ENCODE results near the gene CYSLTR1.
A peak's percentile ranks its signal among the peaks of the same experiment; 100 is the strongest.
"Not testable (repeated sequence)": the region's sequence is repeated elsewhere in the genome, so short reads cannot be mapped to it uniquely, and the experiment has no call there.

CYSLTR1 gene
- total RNA-seq, result 7.7 to 37.1 reads per million in 2 donors

GRCh38 chrX:78327370-78328086 is at the start of gene CYSLTR1:
Gene CYSLTR1 (minus strand): TSS chrX:78327611. CDS start chrX:78273746, 53,865 bp downstream.
- DNase-seq, result no peak

GRCh38 chrX:78377186-78377585 is 49.8 kb upstream of the CYSLTR1 start:
- DNase-seq, result no peak

DNA sequence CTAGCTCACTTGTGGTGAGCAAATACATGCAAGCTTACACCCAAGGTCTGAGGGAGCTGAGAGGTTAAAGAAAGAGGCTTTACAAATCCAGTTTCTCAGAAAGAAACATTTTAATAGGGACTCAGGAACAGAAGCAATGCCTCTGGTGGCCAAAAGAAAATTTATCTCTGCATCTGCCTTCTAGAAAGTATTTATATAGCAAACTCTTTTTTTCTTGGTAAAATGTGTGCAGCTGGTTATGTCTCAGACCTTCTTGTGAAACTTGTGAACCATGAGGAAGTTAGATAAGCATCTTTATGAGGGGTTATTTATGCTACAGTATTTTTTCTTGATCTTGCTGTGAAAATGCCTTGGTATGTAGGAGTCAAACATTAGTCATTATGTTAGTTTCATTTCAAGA is 48.5 kb upstream of the CYSLTR1 start:
- no peak for DNase-seq

DNA sequence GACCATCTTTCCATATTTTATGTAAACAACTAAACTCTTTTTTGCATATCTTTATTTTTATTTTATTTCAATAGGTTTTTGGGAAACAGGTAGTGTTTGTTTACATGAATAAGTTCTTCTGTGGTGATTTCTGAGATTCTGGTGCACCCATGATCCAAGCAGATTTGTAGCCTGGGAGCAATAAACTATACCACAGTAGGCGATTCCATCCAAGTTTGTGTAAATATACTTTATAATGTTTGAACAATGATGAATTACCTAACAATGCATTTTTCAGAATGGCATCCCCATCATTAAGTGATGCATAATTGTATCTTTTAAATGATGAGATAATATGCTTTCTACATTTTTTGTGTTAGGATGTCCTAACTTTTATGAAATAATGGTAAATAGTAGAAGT is 39.2 kb upstream of the CYSLTR1 start:
- no peak for DNase-seq

DNA sequence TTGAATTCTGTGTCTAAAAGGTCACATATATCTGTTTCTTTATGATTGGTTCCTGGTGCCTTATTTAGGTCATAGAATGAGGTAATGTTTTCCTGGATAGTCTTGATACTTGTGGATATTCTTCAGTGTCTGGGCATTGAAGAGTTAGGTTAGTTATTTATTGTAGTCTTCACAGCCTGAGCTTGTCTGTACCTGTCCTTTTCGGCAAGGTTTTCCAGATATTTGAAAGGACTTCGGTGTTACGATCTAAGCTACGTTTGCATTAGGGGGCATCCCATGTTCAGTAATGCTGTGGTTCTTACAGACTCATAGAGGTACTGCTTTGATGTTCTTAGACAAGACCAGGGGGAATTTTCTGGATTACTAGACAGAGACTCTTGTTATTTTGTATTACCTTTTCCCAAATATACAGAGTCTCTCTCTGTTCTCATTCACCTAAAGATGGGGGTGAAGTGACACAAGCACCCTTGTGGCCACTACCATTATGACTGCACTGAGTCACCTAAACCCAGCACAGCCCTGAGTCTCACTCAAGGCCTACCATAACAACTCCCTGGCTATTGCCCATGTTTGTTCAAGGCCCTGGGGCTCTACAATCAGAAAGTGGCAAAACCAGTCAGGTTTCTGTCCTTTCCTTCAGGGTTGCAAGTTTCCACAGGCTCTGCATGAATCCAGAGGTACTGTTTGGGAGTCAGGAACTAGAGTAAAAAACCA is 30.1 kb upstream of the CYSLTR1 start:
- DNase-seq, result no peak

DNA sequence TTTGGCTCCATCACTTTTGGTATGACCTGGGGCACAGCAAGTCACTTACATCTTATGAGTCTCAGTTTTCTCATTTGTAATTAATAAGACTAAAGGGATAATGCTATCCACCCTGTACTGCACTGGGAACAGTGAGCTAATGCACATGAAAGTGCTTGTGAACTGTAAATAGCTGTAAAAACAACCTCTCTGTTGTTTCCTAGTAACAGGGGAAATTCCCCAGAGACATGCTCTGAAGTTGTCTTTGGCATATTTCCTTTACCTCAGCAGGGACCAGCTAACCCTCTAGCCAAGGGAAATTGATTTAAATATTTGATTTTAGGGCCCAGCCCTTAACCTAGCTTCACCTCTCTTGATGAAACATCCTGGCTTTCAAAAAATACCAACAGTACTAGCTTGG is 6.1 kb upstream of the CYSLTR1 start:
- DNase-seq, result no peak

GRCh38 chrX:78331708-78332107 is 4.3 kb upstream of the CYSLTR1 start:
- DNase-seq, result no peak

DNA sequence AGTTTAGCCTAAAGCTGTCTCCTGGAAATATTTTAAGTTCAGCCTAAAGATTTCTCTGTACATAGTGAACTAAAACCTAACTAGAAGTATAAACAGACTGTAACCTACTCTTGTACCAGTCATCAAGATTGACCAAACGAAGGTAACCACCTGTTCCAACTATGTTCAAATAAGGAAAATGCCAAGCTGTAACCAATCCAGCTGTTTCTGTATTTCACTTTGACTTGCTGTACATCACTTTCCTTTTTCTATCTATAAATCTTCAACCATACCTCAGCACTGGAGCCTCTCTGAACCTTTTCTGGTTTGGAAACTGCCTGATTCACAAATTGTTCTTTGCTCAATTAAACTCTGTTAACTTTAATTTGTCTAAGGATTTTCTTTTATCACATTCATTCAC is 3.1 kb upstream of the CYSLTR1 start:
- no peak for DNase-seq

- DNase-seq, result no peak
These were observed 2.7 kb upstream of the CYSLTR1 start for GRCh38 chrX:78330068-78330467.

- no peak for DNase-seq
These were observed 2.1 kb upstream of the CYSLTR1 start for GRCh38 chrX:78329486-78329885.

DNA sequence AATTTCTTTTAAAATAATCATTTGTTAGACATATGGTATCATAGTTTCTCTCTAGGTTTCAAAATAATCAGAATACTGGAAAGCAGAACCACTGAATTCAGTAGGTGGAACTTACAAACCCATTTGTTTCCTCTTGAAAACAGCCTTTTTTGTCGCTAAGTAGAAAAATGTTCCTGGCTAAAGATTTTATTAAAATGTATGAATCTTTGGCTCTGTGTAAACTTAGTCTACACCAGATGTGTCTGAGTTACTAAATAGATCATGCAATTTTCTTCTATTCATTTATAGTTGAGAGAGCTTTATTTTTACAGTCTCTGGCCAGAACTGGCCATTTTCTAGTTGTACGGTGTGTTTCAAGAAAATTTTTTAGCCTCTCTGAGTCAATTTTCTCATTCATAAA is 1.0 kb downstream of the CYSLTR1 start:
- no peak for DNase-seq

DNA sequence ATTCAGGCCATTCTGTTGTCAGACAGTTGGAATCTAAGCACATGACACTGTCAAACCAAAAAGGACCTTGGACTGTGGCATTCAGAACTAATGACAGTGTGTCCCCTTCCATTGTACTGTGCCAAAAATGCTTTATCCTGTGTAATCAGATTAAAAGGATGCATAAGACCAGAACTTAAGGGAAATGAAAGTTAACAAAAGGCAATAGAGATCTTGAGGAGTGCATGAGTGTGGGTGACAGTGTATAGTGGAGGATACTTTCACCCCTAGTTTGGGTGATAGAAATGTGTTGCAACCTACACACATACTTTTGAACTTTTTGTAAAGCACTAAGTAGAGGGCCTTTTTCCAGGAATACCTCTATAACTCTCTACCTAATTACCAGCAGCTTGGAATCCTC is 4.5 kb downstream of the CYSLTR1 start:
- DNase-seq, result no peak

DNA sequence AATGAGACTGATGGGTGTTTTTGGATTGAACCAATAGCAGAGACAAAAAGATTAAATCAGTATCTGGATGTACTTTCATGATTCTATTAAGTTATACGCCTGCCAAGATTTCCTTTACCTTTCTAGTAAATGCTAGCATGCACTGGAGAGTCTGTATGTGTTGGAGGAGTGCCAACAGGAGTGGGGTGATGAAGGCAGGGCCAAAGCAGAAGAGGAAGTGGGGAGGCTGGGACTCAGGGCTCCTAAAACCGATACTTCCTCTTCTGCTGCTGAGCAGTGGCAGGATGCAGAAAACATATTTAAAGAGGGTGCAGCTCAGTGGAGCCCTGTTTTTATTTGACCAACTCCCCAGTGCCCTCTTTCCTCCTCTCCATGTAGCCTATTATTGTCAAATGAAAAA is 5.6 kb downstream of the CYSLTR1 start:
- peak; percentile 33 for DNase-seq

- DNase-seq, result no peak
These were observed 11.1 kb downstream of the CYSLTR1 start for GRCh38 chrX:78316265-78316664.

DNA sequence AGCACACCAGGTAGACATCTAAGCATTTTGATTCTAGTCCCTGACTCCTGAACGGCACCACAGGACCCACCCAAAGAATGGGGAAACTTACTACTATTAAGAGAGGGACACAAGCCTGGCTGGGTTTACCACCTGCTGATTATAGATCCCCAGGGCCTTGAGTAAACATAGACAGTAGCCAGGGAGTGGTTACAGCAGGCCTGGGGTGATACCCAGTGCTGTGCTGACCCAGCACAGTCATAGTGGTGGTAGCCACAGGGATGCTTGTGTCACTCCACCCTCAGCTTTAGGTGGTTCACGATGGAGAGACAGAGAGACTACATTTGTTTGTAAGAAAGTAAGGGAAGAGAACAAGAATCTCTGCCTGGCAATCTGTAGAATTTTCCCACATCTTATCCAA is 11.7 kb downstream of the CYSLTR1 start:
- DNase-seq, result no peak

GRCh38 chrX:78314561-78314960 is 12.8 kb downstream of the CYSLTR1 start:
- no peak for DNase-seq

GRCh38 chrX:78313526-78313925 is 13.9 kb downstream of the CYSLTR1 start:
- no peak for DNase-seq

GRCh38 chrX:78307665-78308064 is 19.7 kb downstream of the CYSLTR1 start:
- no peak for DNase-seq

- no peak for DNase-seq
These were observed 24.3 kb downstream of the CYSLTR1 start for GRCh38 chrX:78303086-78303485.

- not testable (repeated sequence) for DNase-seq
These were observed 26.5 kb downstream of the CYSLTR1 start for GRCh38 chrX:78300933-78301332.

DNA sequence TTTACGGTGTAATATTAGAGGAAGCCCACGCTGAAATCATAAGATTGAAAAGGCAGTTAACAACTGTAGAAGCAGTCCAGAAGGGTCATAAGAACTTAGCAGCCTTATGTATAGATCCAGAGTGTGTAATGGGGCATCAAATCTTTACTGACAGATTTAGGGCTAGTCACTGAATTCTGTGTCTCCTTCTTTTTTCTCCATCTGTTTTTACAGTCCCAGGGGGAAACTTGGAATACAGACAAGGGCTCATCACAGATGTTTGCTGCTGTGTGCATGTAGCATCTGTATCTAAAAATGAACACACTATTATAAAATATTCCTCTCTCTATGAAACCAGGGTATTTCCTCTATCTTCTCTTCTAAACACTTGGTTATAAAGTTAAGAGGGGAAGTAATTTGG is 43.9 kb downstream of the CYSLTR1 start:
- no peak for DNase-seq

GRCh38 chrX:78237127-78237526 is 90.3 kb downstream of the CYSLTR1 start:
- DNase-seq, result no peak

DNA sequence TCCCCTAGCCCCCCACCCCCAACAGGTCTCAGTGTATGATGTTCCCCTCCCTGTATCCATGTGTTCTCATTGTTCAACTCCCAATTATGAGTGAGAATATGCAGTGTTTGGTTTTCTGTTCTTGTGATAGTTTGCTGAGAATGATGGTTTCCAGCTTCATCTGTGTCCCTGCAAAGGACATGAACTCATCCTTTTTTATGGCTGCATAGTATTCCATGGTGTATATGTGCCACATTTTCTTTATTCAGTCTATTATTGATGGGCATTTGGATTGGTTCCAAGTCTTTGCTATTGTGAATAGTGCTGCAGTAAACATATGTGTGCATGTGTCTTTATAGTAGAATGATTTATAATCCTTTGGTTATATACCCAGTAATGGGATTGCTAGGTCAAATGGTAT is 101.4 kb downstream of the CYSLTR1 start:
- DNase-seq, result not testable (repeated sequence)

Measured in T-helper 9 cell (primary cell).